WTC11 (cell line): Measurements from ENCODE around the gene SPTBN4.

Source experiments
- ATF2 ChIP-seq: sonication (generic); formaldehyde crosslinking; IDR thresholded peaks from 2 replicates; pipeline ENCODE4 v1.8.1; 2022; ENCODE audit warnings: low read depth, missing genetic modification reagents, borderline replicate concordance
- CREB1 ChIP-seq: sonication (generic); formaldehyde crosslinking; IDR thresholded peaks from 2 replicates; pipeline ENCODE4 v1.8.0; 2023; ENCODE audit warnings: mild to moderate bottlenecking, missing genetic modification reagents
- CREM ChIP-seq: sonication (generic); formaldehyde crosslinking; IDR thresholded peaks from 2 replicates; pipeline ENCODE4 v1.8.1; 2022; ENCODE audit warnings: mild to moderate bottlenecking, missing genetic modification reagents, moderate library complexity
- CTCF ChIP-seq: fragments of 200-600 bp; IDR thresholded peaks from 2 replicates; pipeline ENCODE4 v1.8.0; 2022; ENCODE audit warnings: antibody characterized with exemption
- ERG ChIP-seq: fragments of 250-450 bp; sonication (Bioruptor Pico); IDR thresholded peaks from 2 replicates; pipeline ENCODE4 v1.8.0; 2021; ENCODE audit warnings: mild to moderate bottlenecking
- MYBL2 ChIP-seq: sonication (generic); formaldehyde crosslinking; IDR thresholded peaks from 2 replicates; pipeline ENCODE4 v1.8.1; 2023; ENCODE audit warnings: mild to moderate bottlenecking, moderate library complexity, missing genetic modification reagents
- NFATC4 ChIP-seq: fragments of 250-450 bp; sonication (Bioruptor Pico); IDR thresholded peaks from 2 replicates; pipeline ENCODE4 v1.9.0; 2021; ENCODE audit warnings: mild to moderate bottlenecking
- NFYB ChIP-seq: sonication (generic); formaldehyde crosslinking; conservative IDR thresholded peaks from 2 replicates; pipeline ENCODE4 v1.8.0; 2022; ENCODE audit warnings: low read depth, missing genetic modification reagents
- PRDM15 ChIP-seq: sonication (generic); formaldehyde crosslinking; IDR thresholded peaks from 2 replicates; pipeline ENCODE4 v1.8.0; 2022; ENCODE audit warnings: missing genetic modification reagents
- USF2 ChIP-seq: sonication (generic); formaldehyde crosslinking; IDR thresholded peaks from 2 replicates; pipeline ENCODE4 v1.8.1; 2023; ENCODE audit warnings: mild to moderate bottlenecking, missing genetic modification reagents, moderate library complexity
- TF ChIP-seq, protein P1 (sequence below): sonication (generic); formaldehyde crosslinking; IDR thresholded peaks from 2 replicates; pipeline ENCODE4 v1.8.0; 2022; ENCODE audit warnings: mild to moderate bottlenecking, missing genetic modification reagents
- TF ChIP-seq, protein P2 (sequence below): sonication (generic); formaldehyde crosslinking; IDR thresholded peaks from 2 replicates; pipeline ENCODE4 v1.8.0; 2022; ENCODE audit warnings: mild to moderate bottlenecking, missing genetic modification reagents

DNA sequence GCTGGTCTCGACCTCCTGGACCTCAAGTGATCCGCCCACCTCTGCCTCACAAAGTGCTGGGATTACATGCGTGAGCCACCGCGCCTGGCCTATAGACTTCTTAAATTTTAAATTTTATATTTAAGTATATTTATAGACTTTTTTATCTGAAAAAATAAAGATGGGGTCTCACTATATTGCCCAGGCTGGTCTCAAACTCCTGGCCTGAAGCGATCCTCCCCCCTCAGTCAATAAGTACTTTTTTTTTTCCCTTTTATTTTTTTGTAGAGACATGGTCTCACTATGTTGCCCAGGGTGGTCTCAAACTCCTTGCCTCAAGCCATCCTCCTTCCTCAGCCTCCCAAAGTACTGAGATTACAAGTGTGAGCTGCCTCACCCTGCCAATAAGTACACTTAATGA, 42.9 kb upstream of the SPTBN4 start:
- TF ChIP-seq CTCF (no peak), ATF2 (no peak), CREB1 (CRISPR knock-in tag) (no peak), CREM (CRISPR knock-in tag) (no peak), NFATC4 (CRISPR knock-in tag) (no peak), ERG (CRISPR knock-in tag) (no peak), PRDM15 (no peak), NFYB (no peak), USF2 (CRISPR knock-in tag) (no peak), MYBL2 (CRISPR knock-in tag) (no peak)
- TF ChIP-seq, protein P1, sequence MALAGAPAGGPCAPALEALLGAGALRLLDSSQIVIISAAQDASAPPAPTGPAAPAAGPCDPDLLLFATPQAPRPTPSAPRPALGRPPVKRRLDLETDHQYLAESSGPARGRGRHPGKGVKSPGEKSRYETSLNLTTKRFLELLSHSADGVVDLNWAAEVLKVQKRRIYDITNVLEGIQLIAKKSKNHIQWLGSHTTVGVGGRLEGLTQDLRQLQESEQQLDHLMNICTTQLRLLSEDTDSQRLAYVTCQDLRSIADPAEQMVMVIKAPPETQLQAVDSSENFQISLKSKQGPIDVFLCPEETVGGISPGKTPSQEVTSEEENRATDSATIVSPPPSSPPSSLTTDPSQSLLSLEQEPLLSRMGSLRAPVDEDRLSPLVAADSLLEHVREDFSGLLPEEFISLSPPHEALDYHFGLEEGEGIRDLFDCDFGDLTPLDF (CRISPR knock-in tag), result no peak
- TF ChIP-seq, protein P2, sequence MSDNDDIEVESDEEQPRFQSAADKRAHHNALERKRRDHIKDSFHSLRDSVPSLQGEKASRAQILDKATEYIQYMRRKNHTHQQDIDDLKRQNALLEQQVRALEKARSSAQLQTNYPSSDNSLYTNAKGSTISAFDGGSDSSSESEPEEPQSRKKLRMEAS (CRISPR knock-in tag), result no peak; the same call in 1 of the 2 replicates
